ENCODE measurements around the gene DNAH3. TPM values are rescaled to one million over a fixed set of nuclear protein-coding genes. Genes with fewer than 3 reads are reported as not detected.

The DNAH3 gene
- total and polyA plus RNA-seq, 2 of the 13 experiments (the other 11 are each of a cell fraction or from before 2014, with no cell fraction given) = 0.07 to 0.08 TPM

DNA sequence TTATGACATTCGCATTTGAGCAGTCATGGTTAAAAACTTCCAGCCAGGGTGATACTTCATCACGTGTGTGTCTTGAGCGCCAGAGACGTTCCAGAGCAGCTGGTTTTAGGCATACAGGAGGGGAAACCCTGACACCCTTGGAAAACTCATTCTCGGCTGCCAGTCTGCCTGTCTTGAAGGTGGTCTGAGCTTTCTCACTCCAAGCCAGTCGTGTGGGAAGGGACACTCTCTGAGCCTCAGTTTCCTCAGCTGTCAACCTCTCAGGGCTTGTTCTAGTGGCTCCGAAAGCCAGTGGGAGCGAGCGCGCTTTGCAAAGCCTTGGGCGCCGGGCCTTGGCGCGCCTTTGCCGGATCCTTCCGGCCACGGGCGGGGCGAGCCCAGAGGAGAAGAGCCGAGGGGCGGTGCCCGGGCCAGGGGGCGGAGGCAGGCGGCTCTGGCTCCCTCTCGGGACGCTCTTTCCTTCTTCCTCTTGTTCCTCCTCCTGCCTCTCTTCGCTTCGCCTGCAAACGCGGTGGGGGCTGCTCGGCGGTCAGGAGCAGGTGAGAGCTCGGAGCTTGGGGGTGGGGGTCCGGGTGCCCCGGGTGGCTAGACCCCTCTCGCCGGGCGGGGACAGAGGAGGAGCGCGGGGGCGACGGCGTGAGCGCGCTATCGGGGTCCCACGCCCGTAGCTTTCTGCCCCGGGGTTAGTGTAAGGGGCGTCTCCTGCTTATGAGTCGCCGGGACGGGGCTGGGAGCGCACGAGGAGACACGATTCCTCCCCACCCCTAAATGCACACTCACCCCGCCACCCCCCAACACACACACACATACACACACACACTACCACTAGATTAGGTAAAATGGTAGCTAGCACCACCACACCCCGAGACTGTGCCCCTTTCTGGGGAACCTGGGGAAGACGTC, 7.8 kb upstream of the DNAH3 start, which contains the start of gene LDAF1 (continued):
- TF ChIP-seq, protein P1, sequence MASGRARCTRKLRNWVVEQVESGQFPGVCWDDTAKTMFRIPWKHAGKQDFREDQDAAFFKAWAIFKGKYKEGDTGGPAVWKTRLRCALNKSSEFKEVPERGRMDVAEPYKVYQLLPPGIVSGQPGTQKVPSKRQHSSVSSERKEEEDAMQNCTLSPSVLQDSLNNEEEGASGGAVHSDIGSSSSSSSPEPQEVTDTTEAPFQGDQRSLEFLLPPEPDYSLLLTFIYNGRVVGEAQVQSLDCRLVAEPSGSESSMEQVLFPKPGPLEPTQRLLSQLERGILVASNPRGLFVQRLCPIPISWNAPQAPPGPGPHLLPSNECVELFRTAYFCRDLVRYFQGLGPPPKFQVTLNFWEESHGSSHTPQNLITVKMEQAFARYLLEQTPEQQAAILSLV (CRISPR knock-in tag; IDR thresholded peaks at IDR 0.05; ENCODE audit: borderline replicate concordance) = 0 out of 2 replicates have a peak, but pooled peaks have one; percentile 66
- TF ChIP-seq PAX8 (CRISPR knock-in tag; IDR thresholded peaks at IDR 0.05; ENCODE audit: borderline replicate concordance) = peak; percentile 29; the same call in 1 of the 2 replicates
- TF ChIP-seq ATAD3A (CRISPR knock-in tag; IDR thresholded peaks at IDR 0.05) = no peak
- no peak for TF ChIP-seq ZMYM4 (CRISPR knock-in tag; IDR thresholded peaks at IDR 0.05)
- TF ChIP-seq, protein P2, sequence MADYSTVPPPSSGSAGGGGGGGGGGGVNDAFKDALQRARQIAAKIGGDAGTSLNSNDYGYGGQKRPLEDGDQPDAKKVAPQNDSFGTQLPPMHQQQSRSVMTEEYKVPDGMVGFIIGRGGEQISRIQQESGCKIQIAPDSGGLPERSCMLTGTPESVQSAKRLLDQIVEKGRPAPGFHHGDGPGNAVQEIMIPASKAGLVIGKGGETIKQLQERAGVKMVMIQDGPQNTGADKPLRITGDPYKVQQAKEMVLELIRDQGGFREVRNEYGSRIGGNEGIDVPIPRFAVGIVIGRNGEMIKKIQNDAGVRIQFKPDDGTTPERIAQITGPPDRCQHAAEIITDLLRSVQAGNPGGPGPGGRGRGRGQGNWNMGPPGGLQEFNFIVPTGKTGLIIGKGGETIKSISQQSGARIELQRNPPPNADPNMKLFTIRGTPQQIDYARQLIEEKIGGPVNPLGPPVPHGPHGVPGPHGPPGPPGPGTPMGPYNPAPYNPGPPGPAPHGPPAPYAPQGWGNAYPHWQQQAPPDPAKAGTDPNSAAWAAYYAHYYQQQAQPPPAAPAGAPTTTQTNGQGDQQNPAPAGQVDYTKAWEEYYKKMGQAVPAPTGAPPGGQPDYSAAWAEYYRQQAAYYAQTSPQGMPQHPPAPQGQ (CRISPR knock-in tag; IDR thresholded peaks at IDR 0.05; ENCODE audit: borderline replicate concordance) = no peak
- TF ChIP-seq ZNF503 (CRISPR knock-in tag; IDR thresholded peaks at IDR 0.05) = no peak
- peak; percentile 73; the same call in 1 of the 2 replicates for TF ChIP-seq KMT2B (CRISPR knock-in tag; IDR thresholded peaks at IDR 0.05)
- 0 out of 2 replicates have a peak, but pooled peaks have one; percentile 37 for TF ChIP-seq RBFOX2 (IDR thresholded peaks at IDR 0.05; ENCODE audit: low read depth, low read length)
- TF ChIP-seq ARHGAP35 (CRISPR knock-in tag; IDR thresholded peaks at IDR 0.05; ENCODE audit: borderline replicate concordance) = peak; percentile 55; the same call in 1 of the 2 replicates
- peak; percentile 40; the same call in 1 of the 2 replicates for TF ChIP-seq IRX3 (CRISPR knock-in tag; IDR thresholded peaks at IDR 0.05; ENCODE audit: borderline replicate concordance, low read depth)
- no peak for TF ChIP-seq LCORL (IDR thresholded peaks at IDR 0.05)
- no peak for TF ChIP-seq LCORL (CRISPR knock-in tag; IDR thresholded peaks at IDR 0.05)
- TF ChIP-seq TAF15 (IDR thresholded peaks at IDR 0.05; ENCODE audit: low read depth, low read length, poor library complexity, severe bottlenecking) = peak; percentile 58
- TF ChIP-seq, protein P3, sequence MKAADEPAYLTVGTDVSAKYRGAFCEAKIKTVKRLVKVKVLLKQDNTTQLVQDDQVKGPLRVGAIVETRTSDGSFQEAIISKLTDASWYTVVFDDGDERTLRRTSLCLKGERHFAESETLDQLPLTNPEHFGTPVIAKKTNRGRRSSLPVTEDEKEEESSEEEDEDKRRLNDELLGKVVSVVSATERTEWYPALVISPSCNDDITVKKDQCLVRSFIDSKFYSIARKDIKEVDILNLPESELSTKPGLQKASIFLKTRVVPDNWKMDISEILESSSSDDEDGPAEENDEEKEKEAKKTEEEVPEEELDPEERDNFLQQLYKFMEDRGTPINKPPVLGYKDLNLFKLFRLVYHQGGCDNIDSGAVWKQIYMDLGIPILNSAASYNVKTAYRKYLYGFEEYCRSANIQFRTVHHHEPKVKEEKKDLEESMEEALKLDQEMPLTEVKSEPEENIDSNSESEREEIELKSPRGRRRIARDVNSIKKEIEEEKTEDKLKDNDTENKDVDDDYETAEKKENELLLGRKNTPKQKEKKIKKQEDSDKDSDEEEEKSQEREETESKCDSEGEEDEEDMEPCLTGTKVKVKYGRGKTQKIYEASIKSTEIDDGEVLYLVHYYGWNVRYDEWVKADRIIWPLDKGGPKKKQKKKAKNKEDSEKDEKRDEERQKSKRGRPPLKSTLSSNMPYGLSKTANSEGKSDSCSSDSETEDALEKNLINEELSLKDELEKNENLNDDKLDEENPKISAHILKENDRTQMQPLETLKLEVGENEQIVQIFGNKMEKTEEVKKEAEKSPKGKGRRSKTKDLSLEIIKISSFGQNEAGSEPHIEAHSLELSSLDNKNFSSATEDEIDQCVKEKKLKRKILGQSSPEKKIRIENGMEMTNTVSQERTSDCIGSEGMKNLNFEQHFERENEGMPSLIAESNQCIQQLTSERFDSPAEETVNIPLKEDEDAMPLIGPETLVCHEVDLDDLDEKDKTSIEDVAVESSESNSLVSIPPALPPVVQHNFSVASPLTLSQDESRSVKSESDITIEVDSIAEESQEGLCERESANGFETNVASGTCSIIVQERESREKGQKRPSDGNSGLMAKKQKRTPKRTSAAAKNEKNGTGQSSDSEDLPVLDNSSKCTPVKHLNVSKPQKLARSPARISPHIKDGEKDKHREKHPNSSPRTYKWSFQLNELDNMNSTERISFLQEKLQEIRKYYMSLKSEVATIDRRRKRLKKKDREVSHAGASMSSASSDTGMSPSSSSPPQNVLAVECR (CRISPR knock-in tag; IDR thresholded peaks at IDR 0.05; ENCODE audit: borderline replicate concordance) = peak; percentile 49; the same call in 1 of the 2 replicates
- TF ChIP-seq ZNF335 (CRISPR knock-in tag; IDR thresholded peaks at IDR 0.05) = 0 out of 2 replicates have a peak, but pooled peaks have one; percentile 19
- peak; percentile 78; the same call in 1 of the 2 replicates for TF ChIP-seq MAZ (IDR thresholded peaks at IDR 0.05; ENCODE audit: borderline replicate concordance, low read depth, low read length)
- no peak for TF ChIP-seq MAZ (CRISPR knock-in tag; IDR thresholded peaks at IDR 0.05; ENCODE audit: low read depth)
- peak; percentile 47; the same call in 1 of the 2 replicates for TF ChIP-seq SP5 (CRISPR knock-in tag; IDR thresholded peaks at IDR 0.05; ENCODE audit: borderline replicate concordance, low read depth)
- TF ChIP-seq ZSCAN12 (CRISPR knock-in tag; IDR thresholded peaks at IDR 0.05) = 0 out of 2 replicates have a peak, but pooled peaks have one; percentile 37

Measured in HepG2 (cell line).